Liver (tissue), 2 donors: ENCODE data around the gene ARHGAP36.

ENCODE experiments used
- RAD21 ChIP-seq, 2 donors: IDR thresholded peaks; 2 replicates each; pipeline ENCODE4 v1.6.1; 2016; ENCODE audit warnings: antibody characterized with exemption in 2 of 2, mild to moderate bottlenecking in 2 of 2
- TAF1 ChIP-seq: conservative IDR thresholded peaks from 2 replicates; pipeline ENCODE4 v1.6.1; 2016; ENCODE audit warnings: antibody characterized with exemption, mild to moderate bottlenecking
- donor health status: healthy.

GRCh38 chrX:131046596-131046995 is 11.6 kb upstream of the ARHGAP36 start:
- TF ChIP-seq RAD21 (IDR thresholded peaks at IDR 0.05) (no peak), TAF1 (no peak)
